ENCODE results near the gene NDUFV2. TPM values are rescaled to one million over a fixed set of nuclear protein-coding genes. Genes with fewer than 3 reads are reported as not detected.

NDUFV2 gene
- total RNA-seq, 4 donors from 2014 or later, result 66.3 to 161 (median 97.9) TPM

- TF ChIP-seq CTCF (IDR thresholded peaks at IDR 0.05; ENCODE audit: low read depth), result no peak
Observed at GRCh38 chr18:9090578-9090977, 11.9 kb upstream of the NDUFV2 start.

GRCh38 chr18:9091066-9091476 lies 11.4 kb upstream of the NDUFV2 start:
- no peak for TF ChIP-seq CTCF (IDR thresholded peaks at IDR 0.05; ENCODE audit: low read depth)

- TF ChIP-seq CTCF (IDR thresholded peaks at IDR 0.05; ENCODE audit: low read depth), result no peak
Observed at GRCh38 chr18:9092665-9093064, 9.8 kb upstream of the NDUFV2 start.

- no peak for TF ChIP-seq CTCF (IDR thresholded peaks at IDR 0.05; ENCODE audit: low read depth)
Observed at GRCh38 chr18:9094307-9095226, 7.9 kb upstream of the NDUFV2 start.

- TF ChIP-seq CTCF (IDR thresholded peaks at IDR 0.05; ENCODE audit: low read depth), result no peak
Observed at GRCh38 chr18:9095297-9096006, 7.0 kb upstream of the NDUFV2 start.

- TF ChIP-seq CTCF (IDR thresholded peaks at IDR 0.05; ENCODE audit: low read depth), result no peak
Observed at GRCh38 chr18:9096007-9096371, 6.5 kb upstream of the NDUFV2 start.

- no peak for TF ChIP-seq CTCF (IDR thresholded peaks at IDR 0.05; ENCODE audit: low read depth)
Observed at GRCh38 chr18:9096685-9097084, 5.8 kb upstream of the NDUFV2 start.

Data from subcutaneous adipose tissue (tissue), 4 donors.